GM23338 (cell line): ENCODE measurements around the gene COL4A2. TPM values are rescaled to one million over a fixed set of nuclear protein-coding genes. Genes with fewer than 3 reads are reported as not detected.

Experiments used
- ATAC-seq: fragments of 200-7000 bp; cut with Tn5 transposase; 3 replicates; pipeline ENCODE4 v1.9.1; 2020
- DNase-seq: peaks from one replicate; pipeline ENCODE4 v3.0.0-alpha.2; 2015; ENCODE audit warnings: low spot score
- H2AFZ ChIP-seq: fragments of 200-600 bp; sonication (generic); 2 replicates; pipeline ENCODE4 v1.8.0; 2016; ENCODE audit warnings: antibody characterized with exemption, mild to moderate bottlenecking, moderate library complexity
- H3F3A ChIP-seq: fragments of 200-600 bp; sonication (generic); replicated peaks from 2 replicates; pipeline ENCODE4 v1.8.0; 2017; ENCODE audit warnings: antibody characterized with exemption, mixed run types, low read depth
- H3K27ac ChIP-seq: fragments of 200-600 bp; sonication (generic); 2 replicates; pipeline ENCODE4 v1.6.1; 2016; ENCODE audit warnings: low read depth
- H3K27me3 ChIP-seq: fragments of 200-600 bp; sonication (generic); 2 replicates; pipeline ENCODE4 v1.8.0; 2016; ENCODE audit warnings: mild to moderate bottlenecking, mixed run types, moderate library complexity; ENCODE audit not compliant: insufficient read depth
- H3K36me3 ChIP-seq: fragments of 200-600 bp; sonication (generic); 2 replicates; pipeline ENCODE4 v1.8.0; 2016; ENCODE audit warnings: mild to moderate bottlenecking; ENCODE audit not compliant: insufficient read depth
- H3K4me1 ChIP-seq: fragments of 200-600 bp; sonication (generic); 2 replicates; pipeline ENCODE4 v1.8.0; 2016; ENCODE audit warnings: mild to moderate bottlenecking, moderate library complexity; ENCODE audit not compliant: insufficient read depth
- H3K4me2 ChIP-seq: fragments of 200-600 bp; sonication (generic); 2 replicates; pipeline ENCODE4 v1.7.1; 2017; ENCODE audit warnings: mixed run types
- H3K4me3 ChIP-seq: fragments of 200-600 bp; sonication (generic); 2 replicates; pipeline ENCODE4 v1.6.1; 2016; ENCODE audit warnings: mixed run types
- H3K79me2 ChIP-seq: fragments of 200-600 bp; sonication (generic); replicated peaks from 2 replicates; pipeline ENCODE4 v1.8.0; 2017; ENCODE audit warnings: mild to moderate bottlenecking; ENCODE audit not compliant: insufficient read depth
- H3K9me2 ChIP-seq: fragments of 200-600 bp; sonication (generic); 2 replicates; pipeline ENCODE4 v1.8.0; 2017; ENCODE audit not compliant: insufficient read depth
- H4K20me1 ChIP-seq: fragments of 200-600 bp; sonication (generic); replicated peaks from 2 replicates; pipeline ENCODE4 v1.8.0; 2017; ENCODE audit warnings: mild to moderate bottlenecking; ENCODE audit not compliant: insufficient read depth
- H3K27ac Mint-ChIP-seq: 2 replicates; pipeline ENCODE4 v1.8.0; 2020; ENCODE audit warnings: inconsistent platforms, mild to moderate bottlenecking, moderate library complexity, mixed read lengths
- H3K27me3 Mint-ChIP-seq: 3 replicates; pipeline ENCODE4 v1.8.0; 2022; ENCODE audit warnings: low read depth, mild to moderate bottlenecking, moderate library complexity, mixed read lengths, inconsistent platforms; ENCODE audit not compliant: insufficient read depth, poor library complexity
- H3K36me3 Mint-ChIP-seq: 3 replicates; pipeline ENCODE4 v1.8.0; 2021; ENCODE audit warnings: low read depth, mild to moderate bottlenecking, inconsistent platforms, moderate library complexity, mixed read lengths
- H3K4me1 Mint-ChIP-seq: 3 replicates; pipeline ENCODE4 v1.8.0; 2020; ENCODE audit warnings: mild to moderate bottlenecking, inconsistent platforms, mixed read lengths
- H3K4me3 Mint-ChIP-seq: 3 replicates; pipeline ENCODE4 v1.8.0; 2021; ENCODE audit warnings: moderate library complexity, mild to moderate bottlenecking, inconsistent platforms, mixed read lengths
- H3K9me3 Mint-ChIP-seq: 3 replicates; pipeline ENCODE4 v1.8.0; 2020; ENCODE audit warnings: moderate library complexity, mild to moderate bottlenecking, inconsistent platforms, mixed read lengths
- CREB1 ChIP-seq: fragments of 250-450 bp; sonication (Bioruptor Pico); IDR thresholded peaks from 2 replicates; pipeline ENCODE4 v1.5.0; 2020; ENCODE audit warnings: low read depth, mild to moderate bottlenecking, moderate library complexity
- CTCF ChIP-seq, 2 experiments: fragments of 200-600 bp in 1 of 2; sonication (generic) in 1 of 2; conservative IDR thresholded peaks; 2 replicates each; pipeline versions ENCODE4 v1.5.1 to v1.6.1; 2016 to 2017; ENCODE audit warnings: antibody characterized with exemption in 2 of 2, low read depth in 2 of 2, mild to moderate bottlenecking in 2 of 2, moderate library complexity in 1 of 2
- ETS1 ChIP-seq: IDR thresholded peaks from 2 replicates; pipeline ENCODE4 v1.6.1; 2016; ENCODE audit warnings: antibody characterized with exemption
- EZH2 ChIP-seq: fragments of 200-600 bp; sonication (generic); IDR thresholded peaks from one replicate; pipeline ENCODE4 v1.8.0; 2017; ENCODE audit warnings: antibody characterized with exemption, mild to moderate bottlenecking, low read depth; ENCODE audit not compliant: unreplicated experiment
- EZH2phosphoT487 ChIP-seq: fragments of 200-600 bp; sonication (generic); IDR thresholded peaks from one replicate; pipeline ENCODE4 v1.8.1; 2018; ENCODE audit warnings: antibody characterized with exemption; ENCODE audit not compliant: unreplicated experiment
- JUNB ChIP-seq: IDR thresholded peaks from one replicate; pipeline ENCODE4 v1.6.1; 2016; ENCODE audit warnings: antibody characterized with exemption; ENCODE audit not compliant: unreplicated experiment
- NANOG ChIP-seq: IDR thresholded peaks from 2 replicates; pipeline ENCODE4 v1.6.1; 2016; ENCODE audit warnings: antibody characterized with exemption, borderline replicate concordance
- POLR2AphosphoS5 ChIP-seq: IDR thresholded peaks from 2 replicates; pipeline ENCODE4 v1.6.1; 2016; ENCODE audit warnings: antibody characterized with exemption, low read depth
- REST ChIP-seq: IDR thresholded peaks from one replicate; pipeline ENCODE4 v1.6.1; 2018; ENCODE audit warnings: antibody characterized with exemption; ENCODE audit not compliant: unreplicated experiment
- STAT1 ChIP-seq: IDR thresholded peaks from one replicate; pipeline ENCODE4 v1.6.1; 2016; ENCODE audit warnings: antibody characterized with exemption; ENCODE audit not compliant: unreplicated experiment
- ZNF114 ChIP-seq: fragments of 250-450 bp; sonication (Bioruptor Pico); IDR thresholded peaks from 2 replicates; pipeline ENCODE4 v1.5.0; 2020; ENCODE audit warnings: mild to moderate bottlenecking, moderate library complexity
- ZNF331 ChIP-seq: fragments of 250-450 bp; sonication (Bioruptor Pico); IDR thresholded peaks from 2 replicates; pipeline ENCODE4 v1.5.0; 2020; ENCODE audit warnings: low read depth, mild to moderate bottlenecking, moderate library complexity
- ZNF462 ChIP-seq: fragments of 250-450 bp; sonication (Bioruptor Pico); IDR thresholded peaks from 2 replicates; pipeline ENCODE4 v1.5.0; 2020; ENCODE audit warnings: mild to moderate bottlenecking, moderate library complexity
- polyA plus RNA-seq: library from polyadenylated mRNA; unstranded; fragments of >200 nt; fragmentation: Nextera tagmentation; extraction: Ambion mirVana; gene quantifications from 2 replicates; pipeline ENCODE4 v1.2.1, GENCODE V29; 2016
- total RNA-seq: library from RNA; depleted of rRNA; stranded (reverse); fragments of >200 nt; shearing (Covaris generic); gene quantifications from 2 replicates; pipeline ENCODE4 v1.2.3, GENCODE V29; 2014

The COL4A2 gene
- total and polyA plus RNA-seq, 2 experiments from 2014 or later, result 37.4 to 131 TPM

GRCh38 chr13:110374431-110375370, 67.6 kb downstream of the COL4A2 start:
- Histone ChIP-seq H4K20me1 (peaks cover 27% of the 10 kb centered on the region), H3K27me3 (no peaks in the 10 kb centered on the region), H3K79me2 (no peaks in the 10 kb centered on the region), H3K9me2 (no peaks in the 10 kb centered on the region), H3F3A (no peaks in the 10 kb centered on the region), H2AFZ (no peak overlapping the region), H3K4me2 (no peak overlapping the region), H3K27ac (no peak overlapping the region), H3K4me3 (no peak overlapping the region), H3K36me3 (no peaks in the 10 kb centered on the region), H3K4me1 (peaks cover 13% of the 10 kb centered on the region)
- Mint-ChIP-seq H3K4me3 (no peak overlapping the region), H3K4me1 (peaks cover 27% of the 10 kb centered on the region), H3K36me3 (no peaks in the 10 kb centered on the region), H3K9me3 (no peaks in the 10 kb centered on the region), H3K27me3 (peaks cover 5% of the 10 kb centered on the region), H3K27ac (no peak overlapping the region)
- no peak for DNase-seq
- TF ChIP-seq JUNB (no peak), REST (no peak), ZNF462 (CRISPR knock-in tag) (no peak), ZNF114 (CRISPR knock-in tag) (no peak), EZH2phosphoT487 (no peak), ETS1 (no peak), POLR2AphosphoS5 (no peak), CREB1 (no peak), NANOG (no peak), EZH2 (no peak), STAT1 (no peak), ZNF331 (no peak), CTCF (conservative IDR thresholded peaks at IDR 0.05; ENCODE audit: low read depth in 2 of 2) (no peak)
- ATAC-seq, result no peak
